Tibial nerve (tissue), 4 donors: ENCODE measurements around the gene ZNF79. TPM values are rescaled to one million over a fixed set of nuclear protein-coding genes. Genes with fewer than 3 reads are reported as not detected.
"Not testable (repeated sequence)": the region's sequence is repeated elsewhere in the genome, so short reads cannot be mapped to it uniquely, and the experiment has no call there.

Experiments
- DNase-seq, 2 donors: peaks; one replicate each; pipeline ENCODE4 v3.0.0-alpha.2; 2019; ENCODE audit warnings: low spot score in 2 of 2
- H3K27ac ChIP-seq, 4 donors: fragments of 200-600 bp; sonication (generic) in 3 of 4; one replicate each; pipeline ENCODE4 v1.5.1; 2017 to 2019; ENCODE audit warnings: mild to moderate bottlenecking in 1 of 4
- H3K27me3 ChIP-seq, 2 donors: fragments of 200-600 bp; sonication (generic) in 1 of 2; one replicate each; pipeline versions ENCODE4 v1.5.1 to v1.6.0; 2017 to 2019
- H3K36me3 ChIP-seq, 3 donors: fragments of 200-600 bp; sonication (generic); one replicate each; pipeline ENCODE4 v1.5.1; 2018 to 2019
- H3K4me1 ChIP-seq, 4 donors: fragments of 200-600 bp; sonication (generic) in 3 of 4; one replicate each; pipeline ENCODE4 v1.5.1; 2017 to 2019
- H3K4me3 ChIP-seq, 4 donors: fragments of 200-600 bp; sonication (generic) in 3 of 4; one replicate each; pipeline ENCODE4 v1.5.1; 2017 to 2019; ENCODE audit warnings: mild to moderate bottlenecking in 1 of 4, moderate library complexity in 1 of 4
- H3K9me3 ChIP-seq, 4 donors: fragments of 200-600 bp; sonication (generic) in 3 of 4; one replicate each; pipeline ENCODE4 v1.5.1; 2017 to 2019
- CTCF ChIP-seq, 5 experiments: fragments of 200-600 bp in 3 of 5; fragments of 450-650 bp in 2 of 5; sonication (generic) in 3 of 5; IDR thresholded peaks; one replicate each; pipeline ENCODE4 v1.5.1; 2016 to 2019; ENCODE audit warnings: antibody characterized with exemption in 5 of 5, mild to moderate bottlenecking in 3 of 5, moderate library complexity in 2 of 5
- EP300 ChIP-seq, 2 donors: sonication (generic); formaldehyde crosslinking; IDR thresholded peaks; one replicate each; pipeline ENCODE4 v1.6.1; 2017; ENCODE audit warnings: antibody characterized with exemption in 2 of 2, mild to moderate bottlenecking in 1 of 2
- POLR2A ChIP-seq, 2 donors: fragments of 450-650 bp; IDR thresholded peaks; one replicate each; pipeline ENCODE4 v1.6.1; 2017; ENCODE audit warnings: antibody characterized with exemption in 2 of 2, mild to moderate bottlenecking in 2 of 2, moderate library complexity in 2 of 2
- WGBS, 2 donors: methylation state at CpG; one replicate each; pipeline ENCODE4 v1.1.5; 2018; 5-methylcytosine and 5-hydroxymethylcytosine counted together
- total RNA-seq, 4 donors: library from RNA; depleted of rRNA; stranded (reverse); fragments of >200 nt; gene quantifications; one replicate each; pipeline ENCODE4 v1.1.0, GENCODE V29; 2016

The ZNF79 gene
- total RNA-seq, 4 donors from 2014 or later: 11.6 to 18.0 (median 13.0) TPM

- no peaks in the 10 kb centered on the region for H3K9me3 ChIP-seq
- 77 to 83% methylated on average over 9 of the region's 9 CpGs for WGBS, 2 donors
- no peak for TF ChIP-seq POLR2A (IDR thresholded peaks at IDR 0.05)
- TF ChIP-seq CTCF (IDR thresholded peaks at IDR 0.05): no peak
- no peak for TF ChIP-seq EP300 (IDR thresholded peaks at IDR 0.05)
- H3K36me3 ChIP-seq: peaks cover 5 to 96% (median 23%) of the 10 kb centered on the region in 3 donors
- H3K27me3 ChIP-seq: no peaks in the 10 kb centered on the region
- H3K4me1 ChIP-seq: peaks cover 0 to 8% (median 0%) of the 10 kb centered on the region in 4 donors
- no peak overlapping the region for H3K27ac ChIP-seq
- no peak for DNase-seq
- no peak overlapping the region for H3K4me3 ChIP-seq
These were observed 34.7 kb downstream of the ZNF79 start for GRCh38 chr9:127458921-127459320.

DNA sequence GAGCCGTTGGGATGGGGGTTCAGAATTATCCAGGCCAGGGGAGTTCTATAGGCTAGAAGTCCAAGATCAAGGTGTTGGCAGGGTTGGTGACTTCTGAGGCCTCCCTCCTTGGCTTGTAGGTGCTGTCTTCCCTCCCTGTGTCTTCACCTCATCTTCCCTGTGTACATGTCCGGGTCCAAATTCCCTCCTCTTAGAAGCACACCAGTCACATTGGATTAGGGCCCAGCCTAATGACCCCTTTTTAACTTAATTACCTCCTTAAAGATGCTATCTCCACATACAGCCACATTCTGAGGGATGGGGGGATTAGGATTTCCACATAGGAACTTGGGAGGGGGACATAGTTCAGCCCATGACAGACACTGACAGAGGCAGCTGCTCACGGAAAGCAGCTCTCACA lies 39.2 kb downstream of the ZNF79 start:
- H3K4me1 ChIP-seq: no peaks in the 10 kb centered on the region
- DNase-seq: no peak
- H3K4me3 ChIP-seq: no peak overlapping the region
- WGBS, 2 donors: 77 to 83% methylated on average over 3 of the region's 3 CpGs
- H3K27ac ChIP-seq: no peak overlapping the region
- TF ChIP-seq EP300 (IDR thresholded peaks at IDR 0.05) (no peak), CTCF (IDR thresholded peaks at IDR 0.05) (no peak), POLR2A (IDR thresholded peaks at IDR 0.05) (no peak)
- H3K27me3 ChIP-seq: no peaks in the 10 kb centered on the region
- peaks cover 5 to 96% (median 27%) of the 10 kb centered on the region in 3 donors for H3K36me3 ChIP-seq
- H3K9me3 ChIP-seq: no peaks in the 10 kb centered on the region

- Histone ChIP-seq H3K4me3 (no peak overlapping the region), H3K27ac (no peak overlapping the region), H3K27me3 (no peaks in the 10 kb centered on the region), H3K36me3 (peaks cover 5 to 96% (median 27%) of the 10 kb centered on the region in 3 donors), H3K4me1 (no peaks in the 10 kb centered on the region), H3K9me3 (no peaks in the 10 kb centered on the region)
- DNase-seq: no peak
- TF ChIP-seq EP300 (IDR thresholded peaks at IDR 0.05) (no peak), CTCF (IDR thresholded peaks at IDR 0.05) (no peak), POLR2A (IDR thresholded peaks at IDR 0.05) (no peak)
- 17 to 43% methylated on average over 4 to 5 of the region's 7 CpGs for WGBS, 2 donors
These were observed 39.7 kb downstream of the ZNF79 start for GRCh38 chr9:127463911-127464310.

GRCh38 chr9:127466407-127466917 lies 42.3 kb downstream of the ZNF79 start:
- H3K27ac ChIP-seq, DNase-seq, H3K4me3 ChIP-seq, H3K27me3 ChIP-seq, H3K9me3 ChIP-seq, H3K4me1 ChIP-seq: not testable (repeated sequence)
- peaks cover 2 to 94% (median 15%) of the 10 kb centered on the region in 3 donors for H3K36me3 ChIP-seq
- WGBS, 2 donors: 96 to 98% methylated on average over 5 of the region's 5 CpGs

DNA sequence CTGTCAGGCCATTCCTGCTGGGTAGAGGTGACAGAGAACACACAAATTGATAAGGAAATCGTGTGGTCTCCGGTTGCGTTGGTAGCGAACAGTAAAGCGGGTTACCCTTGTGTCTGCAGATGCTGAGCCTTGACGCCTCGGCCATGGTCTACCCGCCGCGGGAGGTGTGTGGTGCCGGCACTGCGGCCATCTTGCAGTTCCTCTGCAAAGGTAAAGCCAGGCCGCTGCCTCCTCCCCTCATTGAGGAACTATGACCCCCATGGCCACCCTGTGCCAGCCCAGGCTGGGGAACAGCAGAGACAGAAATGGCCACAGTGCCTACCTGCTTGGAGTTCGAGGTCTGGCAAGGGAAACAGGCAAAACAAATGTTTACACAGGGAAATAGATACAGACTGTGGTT lies 43.4 kb downstream of the ZNF79 start:
- Histone ChIP-seq H3K9me3 (no peaks in the 10 kb centered on the region), H3K36me3 (peaks cover 0 to 86% (median 13%) of the 10 kb centered on the region in 3 donors), H3K27ac (no peak overlapping the region), H3K4me3 (no peak overlapping the region), H3K27me3 (no peaks in the 10 kb centered on the region), H3K4me1 (no peaks in the 10 kb centered on the region)
- DNase-seq: no peak
- no peak for TF ChIP-seq EP300 (IDR thresholded peaks at IDR 0.05)
- no peak for TF ChIP-seq CTCF (IDR thresholded peaks at IDR 0.05)
- TF ChIP-seq POLR2A (IDR thresholded peaks at IDR 0.05): no peak
- WGBS, 2 donors: 93 to 96% methylated on average over 14 of the region's 14 CpGs

DNA sequence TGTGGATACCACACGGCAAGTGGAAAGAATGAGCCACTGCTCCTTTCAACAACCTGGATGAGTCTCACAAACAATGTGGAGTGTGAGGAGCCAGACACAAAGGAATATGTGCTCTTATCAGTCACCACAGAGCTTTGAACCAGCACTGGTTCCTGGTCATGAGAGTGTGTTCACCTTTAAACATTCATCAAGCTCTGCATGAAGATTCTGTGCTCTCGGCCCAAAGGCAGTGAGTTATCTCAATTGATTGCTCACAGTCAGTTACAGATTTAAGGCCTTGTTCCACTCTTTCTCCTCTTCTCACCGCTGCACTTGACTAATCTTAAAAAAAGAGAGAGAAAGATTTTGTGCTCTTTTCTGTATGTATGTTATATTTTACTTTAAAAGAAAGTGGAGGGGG lies 46.5 kb downstream of the ZNF79 start:
- TF ChIP-seq EP300 (IDR thresholded peaks at IDR 0.05): no peak
- no peak for TF ChIP-seq POLR2A (IDR thresholded peaks at IDR 0.05)
- TF ChIP-seq CTCF (IDR thresholded peaks at IDR 0.05): no peak
- Histone ChIP-seq H3K4me1 (no peaks in the 10 kb centered on the region), H3K4me3 (no peak overlapping the region), H3K27ac (no peak overlapping the region), H3K9me3 (no peaks in the 10 kb centered on the region), H3K27me3 (no peaks in the 10 kb centered on the region), H3K36me3 (peaks cover 0 to 86% (median 0%) of the 10 kb centered on the region in 3 donors)
- 88 to 96% methylated on average over 3 of the region's 3 CpGs for WGBS, 2 donors
- DNase-seq: no peak
